Measurements from ENCODE around the gene ENDOU. TPM values are rescaled to one million over a fixed set of nuclear protein-coding genes. Genes with fewer than 3 reads are reported as not detected.

Gene ENDOU
- total RNA-seq, 1 experiment from 2014 or later, result not detected

GRCh38 chr12:47700263-47700662, 25.0 kb downstream of the ENDOU start:
- POLR2A ChIA-PET, result no interaction called here
- no peak overlapping the region for H3K4me3 ChIP-seq (ENCODE audit: low read depth in 2 of 2, low read length in 2 of 2)
- no TSS peak for BruUV-seq (replicated peaks)
- no peak overlapping the region for H3K27ac ChIP-seq (ENCODE audit: low read length)
- H3K36me3 ChIP-seq (ENCODE audit: control insufficient read depth, insufficient read depth, low read length), result peaks cover 13% of the 10 kb centered on the region
- no peak for DNase-seq (ENCODE audit: low read depth, low spot score)
- CTCF ChIA-PET, result no interaction called here
- intact Hi-C loops (cut with micrococcal nuclease; ENCODE audit: unreplicated experiment), result no loop called here
- H3K4me1 ChIP-seq (ENCODE audit: control insufficient read depth, insufficient read depth, low read length), result peaks cover 8% of the 10 kb centered on the region; the same call in 1 of the 2 replicates
- in situ Hi-C loops (cut with HindIII; ENCODE audit: low pct_unique_long_range_greater_than_20kb, low sequenced_read_pairs), result no loop called here
- no peak for TF ChIP-seq POLR2AphosphoS5 (IDR thresholded peaks at IDR 0.05; ENCODE audit: low read depth, low read length)
- TF ChIP-seq, protein P1, sequence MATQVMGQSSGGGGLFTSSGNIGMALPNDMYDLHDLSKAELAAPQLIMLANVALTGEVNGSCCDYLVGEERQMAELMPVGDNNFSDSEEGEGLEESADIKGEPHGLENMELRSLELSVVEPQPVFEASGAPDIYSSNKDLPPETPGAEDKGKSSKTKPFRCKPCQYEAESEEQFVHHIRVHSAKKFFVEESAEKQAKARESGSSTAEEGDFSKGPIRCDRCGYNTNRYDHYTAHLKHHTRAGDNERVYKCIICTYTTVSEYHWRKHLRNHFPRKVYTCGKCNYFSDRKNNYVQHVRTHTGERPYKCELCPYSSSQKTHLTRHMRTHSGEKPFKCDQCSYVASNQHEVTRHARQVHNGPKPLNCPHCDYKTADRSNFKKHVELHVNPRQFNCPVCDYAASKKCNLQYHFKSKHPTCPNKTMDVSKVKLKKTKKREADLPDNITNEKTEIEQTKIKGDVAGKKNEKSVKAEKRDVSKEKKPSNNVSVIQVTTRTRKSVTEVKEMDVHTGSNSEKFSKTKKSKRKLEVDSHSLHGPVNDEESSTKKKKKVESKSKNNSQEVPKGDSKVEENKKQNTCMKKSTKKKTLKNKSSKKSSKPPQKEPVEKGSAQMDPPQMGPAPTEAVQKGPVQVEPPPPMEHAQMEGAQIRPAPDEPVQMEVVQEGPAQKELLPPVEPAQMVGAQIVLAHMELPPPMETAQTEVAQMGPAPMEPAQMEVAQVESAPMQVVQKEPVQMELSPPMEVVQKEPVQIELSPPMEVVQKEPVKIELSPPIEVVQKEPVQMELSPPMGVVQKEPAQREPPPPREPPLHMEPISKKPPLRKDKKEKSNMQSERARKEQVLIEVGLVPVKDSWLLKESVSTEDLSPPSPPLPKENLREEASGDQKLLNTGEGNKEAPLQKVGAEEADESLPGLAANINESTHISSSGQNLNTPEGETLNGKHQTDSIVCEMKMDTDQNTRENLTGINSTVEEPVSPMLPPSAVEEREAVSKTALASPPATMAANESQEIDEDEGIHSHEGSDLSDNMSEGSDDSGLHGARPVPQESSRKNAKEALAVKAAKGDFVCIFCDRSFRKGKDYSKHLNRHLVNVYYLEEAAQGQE (IDR thresholded peaks at IDR 0.05; ENCODE audit: insufficient read depth in 1 of 2, low read depth in 2 of 2, low read length in 1 of 2), result no peak
- no peak for TF ChIP-seq SIN3A (IDR thresholded peaks at IDR 0.05; ENCODE audit: borderline replicate concordance, insufficient read depth, low read depth, low read length)
- no peak for TF ChIP-seq TCF7L2 (IDR thresholded peaks at IDR 0.05; ENCODE audit: low read depth, low read length)
- no peak for TF ChIP-seq CTCF (IDR thresholded peaks at IDR 0.05)
- ATAC-seq, result no peak
- H3K27me3 ChIP-seq (ENCODE audit: control insufficient read depth, insufficient read depth, low read length), result no peaks in the 10 kb centered on the region
- no peaks in the 10 kb centered on the region for H3K9me3 ChIP-seq (ENCODE audit: control insufficient read depth, insufficient read depth, low read depth, low read length)

DNA sequence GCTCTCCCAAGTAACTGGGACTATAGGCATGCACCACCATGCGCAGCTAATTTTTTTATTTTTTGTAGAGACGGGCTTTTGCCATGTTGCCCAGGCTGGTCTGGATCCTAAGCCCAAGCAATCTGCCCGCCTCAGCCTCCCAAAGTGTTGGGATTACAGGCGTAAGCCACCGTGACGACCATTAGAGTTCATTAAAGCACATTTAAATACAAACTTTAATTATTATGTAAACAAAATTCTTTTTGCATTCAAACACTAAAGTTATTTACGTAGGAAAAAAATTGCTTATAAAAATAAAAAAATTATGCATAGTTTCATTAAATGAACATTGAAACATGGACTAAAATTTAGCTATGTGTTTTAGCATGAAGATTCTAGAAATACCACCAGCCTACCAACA, 26.7 kb downstream of the ENDOU start:
- no peak for ATAC-seq
- no TSS peak for BruUV-seq (replicated peaks)
- no peaks in the 10 kb centered on the region for H3K4me1 ChIP-seq (ENCODE audit: control insufficient read depth, insufficient read depth, low read length)
- intact Hi-C loops (cut with micrococcal nuclease; ENCODE audit: unreplicated experiment) (no loop called here), in situ Hi-C loops (cut with HindIII; ENCODE audit: low pct_unique_long_range_greater_than_20kb, low sequenced_read_pairs) (no loop called here)
- DNase-seq (ENCODE audit: low read depth, low spot score), result no peak
- H3K27ac ChIP-seq (ENCODE audit: low read length), result no peak overlapping the region
- no peak overlapping the region for H3K4me3 ChIP-seq (ENCODE audit: low read depth in 2 of 2, low read length in 2 of 2)
- ChIA-PET POLR2A (no interaction called here), CTCF (no interaction called here)
- H3K36me3 ChIP-seq (ENCODE audit: control insufficient read depth, insufficient read depth, low read length), result peaks cover 18% of the 10 kb centered on the region
- H3K27me3 ChIP-seq (ENCODE audit: control insufficient read depth, insufficient read depth, low read length), result no peaks in the 10 kb centered on the region
- TF ChIP-seq TCF7L2 (IDR thresholded peaks at IDR 0.05; ENCODE audit: low read depth, low read length), result no peak
- no peaks in the 10 kb centered on the region for H3K9me3 ChIP-seq (ENCODE audit: control insufficient read depth, insufficient read depth, low read depth, low read length)

DNA sequence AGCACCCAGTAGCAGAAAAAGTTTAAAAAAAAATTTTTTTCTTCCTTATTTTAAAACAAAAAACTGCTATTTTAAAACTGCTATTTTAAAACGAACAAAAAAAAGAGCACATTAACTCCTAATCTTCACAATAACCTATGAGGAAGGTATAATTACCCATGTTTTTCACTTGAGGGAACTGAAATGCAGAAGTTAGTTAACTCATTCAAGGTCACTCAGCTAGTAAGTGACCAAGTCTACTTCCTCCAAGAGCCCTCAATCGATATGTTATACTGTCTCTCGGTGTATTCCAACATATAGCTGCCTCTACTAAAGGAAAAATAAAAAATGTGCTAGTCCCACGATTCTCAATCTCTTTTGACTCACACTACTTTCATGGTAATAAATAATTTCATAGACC, 27.2 kb downstream of the ENDOU start:
- no TSS peak for BruUV-seq (replicated peaks)
- intact Hi-C loops (cut with micrococcal nuclease; ENCODE audit: unreplicated experiment), result no loop called here
- POLR2A ChIA-PET, result no interaction called here
- no peak overlapping the region for H3K27ac ChIP-seq (ENCODE audit: low read length)
- ATAC-seq (no peak), DNase-seq (ENCODE audit: low read depth, low spot score) (no peak)
- TF ChIP-seq POLR2AphosphoS5 (IDR thresholded peaks at IDR 0.05; ENCODE audit: low read depth, low read length), result no peak
- no peak for TF ChIP-seq CTCF (IDR thresholded peaks at IDR 0.05)
- TF ChIP-seq SIN3A (IDR thresholded peaks at IDR 0.05; ENCODE audit: borderline replicate concordance, insufficient read depth, low read depth, low read length), result no peak
- TF ChIP-seq, protein P1 (IDR thresholded peaks at IDR 0.05; ENCODE audit: insufficient read depth in 1 of 2, low read depth in 2 of 2, low read length in 1 of 2), result no peak
- TF ChIP-seq TCF7L2 (IDR thresholded peaks at IDR 0.05; ENCODE audit: low read depth, low read length), result no peak
- CTCF ChIA-PET, result interaction anchor here (0.6 kb wide), 1 partner anchor 11 kb away, joined by 4 read pairs; no protein-coding TSS in a partner anchor
- H3K4me3 ChIP-seq (ENCODE audit: low read depth in 2 of 2, low read length in 2 of 2), result no peak overlapping the region
- H3K27me3 ChIP-seq (ENCODE audit: control insufficient read depth, insufficient read depth, low read length), result no peaks in the 10 kb centered on the region
- in situ Hi-C loops (cut with HindIII; ENCODE audit: low pct_unique_long_range_greater_than_20kb, low sequenced_read_pairs), result no loop called here
- H3K36me3 ChIP-seq (ENCODE audit: control insufficient read depth, insufficient read depth, low read length), result peaks cover 20% of the 10 kb centered on the region
- no peaks in the 10 kb centered on the region for H3K4me1 ChIP-seq (ENCODE audit: control insufficient read depth, insufficient read depth, low read length)
- no peaks in the 10 kb centered on the region for H3K9me3 ChIP-seq (ENCODE audit: control insufficient read depth, insufficient read depth, low read depth, low read length)
